ENCODE results near the gene GPN2. TPM values are rescaled to one million over a fixed set of nuclear protein-coding genes. Genes with fewer than 3 reads are reported as not detected.

The GPN2 gene
- total and polyA plus RNA-seq, 9 of the 15 experiments (the other 6 are each of a cell fraction or from before 2014, with no cell fraction given): 9.9 to 58.8 (median 20.4) TPM

- FAIRE-seq: peak; percentile 91
- H3K9ac ChIP-seq (ENCODE audit: insufficient read depth in 1 of 2, low read depth in 2 of 2, low read length in 2 of 2): peak overlapping the region; percentile 27 to 85
- peaks cover 42 to 44% of the 10 kb centered on the region in 2 experiments for H3K4me1 ChIP-seq (replicated peaks in 1 of 2; ENCODE audit: control insufficient read depth in 2 of 2, insufficient read depth in 2 of 2, low read length in 2 of 2)
- H3K27me3 ChIP-seq (ENCODE audit: control insufficient read depth in 2 of 2, insufficient read depth in 2 of 2, low read length in 2 of 2): no peaks in the 10 kb centered on the region
- H3K79me2 ChIP-seq (ENCODE audit: control insufficient read depth, insufficient read depth, low read length): peaks cover 41% of the 10 kb centered on the region
- peak overlapping the region; percentile 70 for H3K4me2 ChIP-seq (ENCODE audit: insufficient read depth, low read length)
- H3K4me3 ChIP-seq: no peak overlapping the region; the same call in 1 of the 2 replicates
- peaks cover 16% of the 10 kb centered on the region; the same call in 1 of the 2 replicates for H4K20me1 ChIP-seq (replicated peaks; ENCODE audit: control insufficient read depth, insufficient read depth, low read length)
- peak overlapping the region; percentile 48; the same call in 2 of the 3 replicates for H3K27ac ChIP-seq (ENCODE audit: extremely low read depth, low read depth, low read length)
- no peaks in the 10 kb centered on the region for H3K9me3 ChIP-seq (replicated peaks; ENCODE audit: control insufficient read depth, insufficient read depth, low read depth, low read length)
- TF ChIP-seq HMBOX1 (IDR thresholded peaks at IDR 0.05): peak; percentile 91
- peak; percentile 33 for TF ChIP-seq KDM5B (IDR thresholded peaks at IDR 0.05; ENCODE audit: insufficient replicate concordance, low read depth, low read length)
- peak; percentile 33; the same call in 1 of the 2 replicates for TF ChIP-seq ZFX (CRISPR knock-in tag; IDR thresholded peaks at IDR 0.05)
- no peak for TF ChIP-seq TOE1 (IDR thresholded peaks at IDR 0.05; ENCODE audit: borderline replicate concordance)
- TF ChIP-seq TOE1 (CRISPR knock-in tag; IDR thresholded peaks at IDR 0.05; ENCODE audit: borderline replicate concordance, low read depth): no peak
- TF ChIP-seq GTF2F1 (IDR thresholded peaks at IDR 0.05; ENCODE audit: low read depth, low read length): no peak
- CTCF ChIA-PET (ENCODE audit: low intra/inter-chr PET ratio): no interaction called here
- ATAC-seq: peak; percentile 58
- H3K9me1 ChIP-seq (ENCODE audit: control insufficient read depth, insufficient read depth, low read length): peaks cover 10% of the 10 kb centered on the region
- H3K36me3 ChIP-seq (ENCODE audit: control insufficient read depth, insufficient read depth, low read length): peaks cover 49% of the 10 kb centered on the region
- POLR2A ChIA-PET: interaction anchor here (0.6 to 2.2 kb wide), 12 partner anchors 10 to 357 kb away, joined by 3 to 7 read pairs (median 3); partner anchors contain the start of genes HMGN2 and NR0B2
- H2AFZ ChIP-seq (ENCODE audit: low read depth, low read length): no peak overlapping the region
- BruUV-seq (replicated peaks): no TSS peak
- in situ Hi-C loops (cut with MboI) (no loop called here), intact Hi-C loops (cut with micrococcal nuclease) (no loop called here)
- DNase-seq (ENCODE audit: extremely low read depth in 1 of 4, low spot score in 3 of 4): peak in 3 of 4 experiments; percentile 23 to 76 (median 54)
- WGBS (ENCODE audit: insufficient coverage, low coverage, missing lambda C conversion rate): 31% methylated on average over 4 of the region's 4 CpGs
Measured at GRCh38 chr1:26828411-26828991, 61.6 kb downstream of the GPN2 start.

All from K562 (cell line).